ENCODE results near the gene ARHGAP9.

The ARHGAP9 gene

DNA sequence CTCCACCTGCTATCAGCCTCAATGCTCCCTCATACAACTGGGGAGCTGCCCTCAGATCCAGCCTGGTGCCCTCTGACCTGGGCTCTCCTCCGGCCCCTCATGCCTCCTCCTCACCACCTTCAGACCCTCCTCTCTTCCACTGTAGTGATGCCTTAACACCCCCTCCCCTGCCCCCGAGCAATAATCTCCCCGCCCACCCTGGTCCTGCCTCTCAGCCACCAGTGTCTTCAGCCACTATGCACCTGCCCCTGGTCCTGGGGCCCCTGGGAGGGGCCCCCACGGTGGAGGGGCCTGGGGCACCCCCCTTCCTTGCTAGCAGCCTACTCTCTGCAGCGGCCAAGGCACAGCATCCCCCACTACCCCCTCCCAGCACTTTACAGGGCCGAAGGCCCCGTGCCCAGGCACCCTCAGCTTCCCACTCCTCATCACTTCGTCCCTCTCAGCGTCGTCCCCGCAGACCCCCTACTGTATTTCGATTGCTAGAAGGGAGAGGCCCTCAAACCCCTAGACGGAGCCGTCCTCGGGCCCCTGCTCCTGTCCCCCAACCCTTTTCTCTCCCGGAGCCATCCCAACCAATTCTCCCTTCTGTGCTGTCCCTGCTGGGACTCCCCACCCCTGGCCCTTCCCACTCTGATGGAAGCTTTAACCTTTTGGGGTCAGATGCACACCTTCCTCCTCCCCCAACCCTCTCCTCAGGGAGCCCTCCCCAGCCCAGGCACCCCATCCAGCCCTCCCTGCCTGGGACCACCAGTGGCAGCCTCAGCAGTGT, 46.1 kb upstream of the ARHGAP9 start:
- no peak overlapping the region for H3K4me3 ChIP-seq (ENCODE audit: low read depth, low read length)
- TF ChIP-seq, protein P1, sequence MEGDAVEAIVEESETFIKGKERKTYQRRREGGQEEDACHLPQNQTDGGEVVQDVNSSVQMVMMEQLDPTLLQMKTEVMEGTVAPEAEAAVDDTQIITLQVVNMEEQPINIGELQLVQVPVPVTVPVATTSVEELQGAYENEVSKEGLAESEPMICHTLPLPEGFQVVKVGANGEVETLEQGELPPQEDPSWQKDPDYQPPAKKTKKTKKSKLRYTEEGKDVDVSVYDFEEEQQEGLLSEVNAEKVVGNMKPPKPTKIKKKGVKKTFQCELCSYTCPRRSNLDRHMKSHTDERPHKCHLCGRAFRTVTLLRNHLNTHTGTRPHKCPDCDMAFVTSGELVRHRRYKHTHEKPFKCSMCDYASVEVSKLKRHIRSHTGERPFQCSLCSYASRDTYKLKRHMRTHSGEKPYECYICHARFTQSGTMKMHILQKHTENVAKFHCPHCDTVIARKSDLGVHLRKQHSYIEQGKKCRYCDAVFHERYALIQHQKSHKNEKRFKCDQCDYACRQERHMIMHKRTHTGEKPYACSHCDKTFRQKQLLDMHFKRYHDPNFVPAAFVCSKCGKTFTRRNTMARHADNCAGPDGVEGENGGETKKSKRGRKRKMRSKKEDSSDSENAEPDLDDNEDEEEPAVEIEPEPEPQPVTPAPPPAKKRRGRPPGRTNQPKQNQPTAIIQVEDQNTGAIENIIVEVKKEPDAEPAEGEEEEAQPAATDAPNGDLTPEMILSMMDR (IDR thresholded peaks at IDR 0.05; ENCODE audit: low read depth, low read length), result no peak
- no peak for TF ChIP-seq MYC (IDR thresholded peaks at IDR 0.05; ENCODE audit: low read depth, low read length)
- TF ChIP-seq, protein P2, sequence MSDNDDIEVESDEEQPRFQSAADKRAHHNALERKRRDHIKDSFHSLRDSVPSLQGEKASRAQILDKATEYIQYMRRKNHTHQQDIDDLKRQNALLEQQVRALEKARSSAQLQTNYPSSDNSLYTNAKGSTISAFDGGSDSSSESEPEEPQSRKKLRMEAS (IDR thresholded peaks at IDR 0.05; ENCODE audit: low read depth, low read length), result no peak
- TF ChIP-seq POLR2A (IDR thresholded peaks at IDR 0.05; ENCODE audit: extremely low read depth, insufficient read length), result no peak
- DNase-seq (ENCODE audit: low read depth), result no peak

DNA sequence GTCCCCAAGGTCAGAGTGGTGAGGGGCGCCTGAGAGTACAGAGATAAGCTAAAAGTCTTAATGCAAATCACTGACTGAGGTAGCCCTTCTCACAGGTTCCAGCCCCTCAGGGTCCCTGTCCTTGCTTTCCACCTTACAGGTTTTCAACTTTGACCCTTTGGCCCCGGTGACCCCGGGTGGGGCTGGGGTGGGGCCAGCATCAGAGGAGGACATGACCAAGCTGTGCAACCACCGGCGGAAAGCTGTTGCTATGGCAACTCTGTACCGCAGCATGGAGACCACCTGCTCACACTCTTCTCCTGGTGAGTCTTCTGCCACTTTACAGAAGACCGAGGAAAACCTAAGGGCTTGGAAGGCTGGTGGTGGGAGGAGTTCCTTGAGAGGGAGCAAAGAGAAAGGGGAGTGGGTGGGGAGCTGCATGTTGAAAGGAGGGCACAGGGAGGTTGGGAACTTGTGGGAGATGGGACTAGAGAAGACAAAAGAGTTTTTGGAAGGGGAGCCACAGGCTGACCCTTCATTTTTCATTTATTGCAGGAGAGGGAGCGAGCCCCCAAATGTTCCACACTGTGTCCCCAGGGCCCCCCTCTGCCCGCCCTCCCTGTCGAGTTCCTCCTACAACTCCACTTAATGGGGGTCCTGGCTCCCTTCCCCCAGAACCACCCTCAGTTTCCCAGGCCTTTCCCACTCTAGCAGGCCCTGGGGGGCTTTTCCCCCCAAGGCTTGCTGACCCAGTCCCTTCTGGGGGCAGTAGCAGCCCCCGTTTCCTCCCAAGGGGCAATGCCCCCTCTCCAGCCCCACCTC, 45.3 kb upstream of the ARHGAP9 start:
- peak overlapping the region; percentile 96 for H3K4me3 ChIP-seq (ENCODE audit: low read depth, low read length)
- DNase-seq (ENCODE audit: low read depth), result no peak
- TF ChIP-seq, protein P2 (IDR thresholded peaks at IDR 0.05; ENCODE audit: low read depth, low read length), result no peak
- TF ChIP-seq, protein P1 (IDR thresholded peaks at IDR 0.05; ENCODE audit: low read depth, low read length), result no peak
- no peak for TF ChIP-seq POLR2A (IDR thresholded peaks at IDR 0.05; ENCODE audit: extremely low read depth, insufficient read length)
- TF ChIP-seq MYC (IDR thresholded peaks at IDR 0.05; ENCODE audit: low read depth, low read length), result no peak

DNA sequence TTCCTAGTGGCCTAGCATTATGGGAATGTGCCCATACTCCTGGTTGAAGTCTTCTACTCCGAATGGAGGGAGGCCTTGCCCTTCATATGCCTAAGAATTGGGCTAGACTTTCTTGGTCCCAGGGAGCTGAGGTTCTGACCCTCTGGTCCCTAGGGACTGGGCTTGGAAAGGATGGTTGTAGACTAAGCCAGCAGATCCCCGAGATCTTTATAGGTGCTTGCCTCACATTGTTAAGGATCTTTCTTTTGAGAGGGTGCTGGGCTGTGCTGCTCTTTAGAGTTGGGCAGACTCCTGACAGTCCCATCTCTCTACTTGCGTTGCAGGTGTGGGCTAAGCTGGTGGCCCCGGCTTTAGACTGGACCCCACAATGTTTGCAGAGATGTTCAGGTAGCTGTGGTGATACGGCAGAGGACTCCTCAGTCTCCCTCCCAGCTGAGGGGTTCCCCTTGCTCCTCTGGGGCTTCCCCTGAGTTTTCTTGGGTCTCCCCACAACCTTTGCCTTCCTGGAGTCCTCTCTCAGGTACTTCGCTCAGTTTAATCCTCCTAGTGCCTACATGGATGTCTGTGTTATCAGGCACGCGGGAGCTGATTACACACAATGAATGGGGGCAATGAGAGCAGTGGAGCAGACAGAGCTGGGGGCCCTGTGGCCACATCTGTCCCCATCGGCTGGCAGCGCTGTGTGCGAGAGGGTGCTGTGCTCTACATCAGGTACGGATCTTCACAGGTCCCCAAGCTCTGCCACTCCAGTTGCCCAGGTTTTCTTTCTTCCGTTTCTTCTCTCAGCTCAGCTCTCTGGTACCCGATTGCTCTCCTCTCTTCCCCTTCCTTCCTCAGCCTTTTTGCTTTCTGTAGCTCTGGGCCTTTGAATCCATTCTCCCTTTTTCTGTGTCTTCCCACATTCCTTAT, 44.3 kb upstream of the ARHGAP9 start:
- peak overlapping the region; percentile 96 for H3K4me3 ChIP-seq (ENCODE audit: low read depth, low read length)
- TF ChIP-seq, protein P1 (IDR thresholded peaks at IDR 0.05; ENCODE audit: low read depth, low read length), result no peak
- TF ChIP-seq, protein P2 (IDR thresholded peaks at IDR 0.05; ENCODE audit: low read depth, low read length), result no peak
- TF ChIP-seq MYC (IDR thresholded peaks at IDR 0.05; ENCODE audit: low read depth, low read length) (no peak), POLR2A (IDR thresholded peaks at IDR 0.05; ENCODE audit: extremely low read depth, insufficient read length) (no peak)

DNA sequence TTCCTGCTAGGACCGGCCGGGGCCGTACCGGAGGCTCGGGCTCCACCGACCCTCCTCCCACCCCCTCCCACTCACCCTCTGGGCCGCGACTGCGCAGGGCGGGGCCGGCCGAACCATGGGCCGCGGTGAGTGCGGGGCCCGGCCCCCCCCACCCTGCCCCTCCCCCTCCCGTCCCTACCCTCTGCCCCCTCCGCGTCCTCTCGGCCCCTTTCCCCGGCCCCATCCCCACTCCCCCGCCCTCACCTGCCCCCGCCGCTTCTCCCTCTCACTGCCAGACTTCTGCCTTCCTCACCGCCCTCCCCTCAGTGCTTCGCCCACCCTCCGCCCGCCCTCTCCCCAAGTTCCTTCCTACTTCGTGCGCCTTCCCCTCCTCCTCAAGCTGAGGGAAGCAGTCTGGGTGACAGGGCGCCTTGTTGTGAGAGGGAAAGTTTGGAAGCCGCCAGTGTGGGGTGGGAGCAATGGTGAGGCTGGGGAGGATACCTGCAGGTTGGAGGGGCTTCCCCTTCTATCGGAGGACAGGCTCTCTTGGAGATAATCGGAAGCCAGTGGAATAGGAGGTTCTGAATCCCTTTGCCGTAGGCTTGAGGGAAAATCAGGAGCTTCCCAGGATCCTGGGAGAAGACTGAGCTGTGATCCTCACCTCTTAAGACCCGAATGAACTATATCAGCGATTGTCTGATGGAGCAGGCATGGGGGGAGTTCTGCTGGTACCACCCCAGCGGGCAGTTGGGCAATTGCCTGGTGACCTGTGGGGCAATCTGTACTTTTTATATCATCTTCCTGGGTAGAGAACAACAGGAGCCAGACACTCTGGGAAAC, 43.4 kb upstream of the ARHGAP9 start:
- DNase-seq (ENCODE audit: low read depth), result peak; percentile 92

More for the DNA sequence above, 44.3 kb upstream of the ARHGAP9 start:
- DNase-seq (ENCODE audit: low read depth), result no peak

More for the DNA sequence above, 43.4 kb upstream of the ARHGAP9 start:
- no peak for TF ChIP-seq MYC (IDR thresholded peaks at IDR 0.05; ENCODE audit: low read depth, low read length)
- TF ChIP-seq, protein P2 (IDR thresholded peaks at IDR 0.05; ENCODE audit: low read depth, low read length), result no peak
- no peak for TF ChIP-seq POLR2A (IDR thresholded peaks at IDR 0.05; ENCODE audit: extremely low read depth, insufficient read length)
- TF ChIP-seq, protein P1 (IDR thresholded peaks at IDR 0.05; ENCODE audit: low read depth, low read length), result no peak
- peak overlapping the region; percentile 96 for H3K4me3 ChIP-seq (ENCODE audit: low read depth, low read length)
